Posterior cingulate gyrus (tissue), 11 donors: ENCODE data around the gene ANO7.

Experiments used
- DNase-seq, 10 donors: peaks; one replicate each; pipeline versions ENCODE4 v3.0.0 to v3.0.0-alpha.2; 2020 to 2021; ENCODE audit warnings: mixed read lengths in 3 of 10
- intact Hi-C: fragments of 100-400 bp; cut with DNase I; formaldehyde crosslinking; loops from one replicate; pipeline ENCODE4 v1.15.1; 2023

The ANO7 gene

GRCh38 chr2:241188361-241189092, at the start of gene ANO7:
TSS of gene ANO7 (plus strand) at chr2:241188677. CDS start at chr2:241190064, 1,387 bp downstream.
- peak in 3 of 10 donors; percentile 49 to 74 (median 62) for DNase-seq
- intact Hi-C loops = no loop called here

GRCh38 chr2:241139531-241140444, 48.7 kb upstream of the ANO7 start:
- DNase-seq = peak in 2 of 10 donors; percentile 49 to 53
- intact Hi-C loops = no loop called here

GRCh38 chr2:241140445-241140840, 48.0 kb upstream of the ANO7 start:
- peak in 1 of 10 donors; percentile 36 for DNase-seq
- intact Hi-C loops = no loop called here

GRCh38 chr2:241141214-241141770, 47.2 kb upstream of the ANO7 start:
- peak in 1 of 10 donors; percentile 26 for DNase-seq
- intact Hi-C loops = no loop called here

- intact Hi-C loops = no loop called here
- peak in 1 of 10 donors; percentile 21 for DNase-seq
These were observed 46.4 kb upstream of the ANO7 start for GRCh38 chr2:241142063-241142462.

GRCh38 chr2:241142593-241142992, 45.9 kb upstream of the ANO7 start:
- DNase-seq = peak in 2 of 10 donors; percentile 12 to 18

GRCh38 chr2:241146286-241146685, 42.2 kb upstream of the ANO7 start:
- DNase-seq = no peak
- intact Hi-C loops = no loop called here

More at GRCh38 chr2:241142593-241142992, 45.9 kb upstream of the ANO7 start:
- intact Hi-C loops = no loop called here

- DNase-seq = peak in 3 of 10 donors; percentile 25 to 75 (median 39)
- intact Hi-C loops = no loop called here
These were observed 41.1 kb upstream of the ANO7 start for GRCh38 chr2:241147336-241147735.

- DNase-seq = peak in 1 of 10 donors; percentile 23
These were observed 40.2 kb upstream of the ANO7 start for GRCh38 chr2:241148239-241148638.

GRCh38 chr2:241148891-241149674, 39.4 kb upstream of the ANO7 start, which contains the start of gene PASK:
TSS of gene PASK (minus strand) at chr2:241149472. CDS start at chr2:241143032, 6,440 bp downstream.
- DNase-seq = peak; percentile 91 to 100 (median 96)
- intact Hi-C loops = no loop called here

More at GRCh38 chr2:241148239-241148638, 40.2 kb upstream of the ANO7 start:
- intact Hi-C loops = no loop called here

- DNase-seq = no peak
These were observed 38.9 kb upstream of the ANO7 start for GRCh38 chr2:241149675-241149924.

GRCh38 chr2:241149925-241150659, 38.4 kb upstream of the ANO7 start, which contains the start of gene PPP1R7:
TSS of gene PPP1R7 (plus strand) at chr2:241150467. CDS start at chr2:241150496, 29 bp downstream.
- intact Hi-C loops = loop anchor here (2.0 to 10.0 kb wide), 2 partner anchors 47 to 85 kb away; partner anchors contain the start of gene MTERF4
- peak; percentile 90 to 99 (median 94) for DNase-seq

More at GRCh38 chr2:241149675-241149924, 38.9 kb upstream of the ANO7 start:
- intact Hi-C loops = no loop called here

- intact Hi-C loops = loop anchor here (2.0 to 10.0 kb wide), 2 partner anchors 48 to 84 kb away; partner anchors contain the start of gene MTERF4
- DNase-seq = peak in 9 of 10 donors; percentile 28 to 89 (median 48)
These were observed 37.6 kb upstream of the ANO7 start for GRCh38 chr2:241150660-241151530.

- intact Hi-C loops = loop anchor here (2.0 to 10.0 kb wide), 2 partner anchors 49 to 83 kb away; partner anchors contain the start of gene MTERF4
- DNase-seq = peak in 3 of 10 donors; percentile 5 to 22 (median 6)
These were observed 36.4 kb upstream of the ANO7 start for GRCh38 chr2:241151934-241152660.

- peak in 2 of 10 donors; percentile 43 to 49 for DNase-seq
- intact Hi-C loops = loop anchor here (10.0 kb wide), 1 partner anchor 81 kb away; no protein-coding TSS in a partner anchor
These were observed 34.9 kb upstream of the ANO7 start for GRCh38 chr2:241153616-241154015.

- DNase-seq = peak in 8 of 10 donors; percentile 5 to 90 (median 34)
- intact Hi-C loops = loop anchor here (10.0 kb wide), 1 partner anchor 80 kb away; no protein-coding TSS in a partner anchor
These were observed 33.6 kb upstream of the ANO7 start for GRCh38 chr2:241154915-241155314.

- intact Hi-C loops = loop anchor here (10.0 kb wide), 1 partner anchor 79 kb away; no protein-coding TSS in a partner anchor
- peak in 2 of 10 donors; percentile 39 to 52 for DNase-seq
These were observed 32.5 kb upstream of the ANO7 start for GRCh38 chr2:241155936-241156335.
